HG02981 (cell line): Measurements from ENCODE around the gene FAAP100.

Experiments used
- ATAC-seq: cut with Tn5 transposase; IDR thresholded peaks from one replicate; pipeline ENCODE4 v1.9.1; 2021; ENCODE audit warnings: mild to moderate bottlenecking, moderate library complexity; ENCODE audit not compliant: unreplicated experiment

The FAAP100 gene

DNA sequence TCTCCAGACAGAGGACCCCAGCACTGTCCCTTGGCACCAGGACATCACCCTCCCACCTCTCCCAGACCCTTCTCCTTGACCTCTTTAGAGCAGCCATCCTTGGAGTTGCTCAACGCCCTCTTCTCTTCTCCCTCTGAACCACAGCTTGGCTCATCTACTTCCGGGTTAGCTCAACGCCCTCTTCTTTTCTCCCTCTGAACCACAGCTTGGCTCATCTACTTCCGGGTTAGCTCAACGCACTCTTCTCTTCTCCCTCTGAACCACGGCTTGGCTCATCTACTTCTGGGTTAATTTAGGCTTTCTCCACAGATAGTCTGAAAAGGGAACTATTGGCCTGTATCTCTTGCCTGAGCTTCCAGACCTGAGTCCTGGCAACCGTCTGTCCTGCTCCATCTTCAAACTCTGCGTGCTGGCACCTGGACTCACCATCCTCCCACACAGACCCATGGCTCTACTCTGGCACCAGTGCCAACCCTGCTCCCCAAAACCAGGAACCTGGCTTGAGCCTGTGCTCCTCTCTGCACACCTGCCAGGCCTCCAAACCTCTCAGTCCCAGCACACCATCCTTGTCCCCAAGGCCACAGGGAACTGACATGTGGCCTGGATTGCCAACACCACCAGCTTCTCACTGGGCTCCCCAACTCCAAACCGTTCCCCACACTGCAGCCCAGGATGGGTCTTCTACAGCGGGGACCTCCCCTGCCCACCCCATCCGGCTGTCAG is 25.3 kb upstream of the FAAP100 start:
- ATAC-seq: no peak

DNA sequence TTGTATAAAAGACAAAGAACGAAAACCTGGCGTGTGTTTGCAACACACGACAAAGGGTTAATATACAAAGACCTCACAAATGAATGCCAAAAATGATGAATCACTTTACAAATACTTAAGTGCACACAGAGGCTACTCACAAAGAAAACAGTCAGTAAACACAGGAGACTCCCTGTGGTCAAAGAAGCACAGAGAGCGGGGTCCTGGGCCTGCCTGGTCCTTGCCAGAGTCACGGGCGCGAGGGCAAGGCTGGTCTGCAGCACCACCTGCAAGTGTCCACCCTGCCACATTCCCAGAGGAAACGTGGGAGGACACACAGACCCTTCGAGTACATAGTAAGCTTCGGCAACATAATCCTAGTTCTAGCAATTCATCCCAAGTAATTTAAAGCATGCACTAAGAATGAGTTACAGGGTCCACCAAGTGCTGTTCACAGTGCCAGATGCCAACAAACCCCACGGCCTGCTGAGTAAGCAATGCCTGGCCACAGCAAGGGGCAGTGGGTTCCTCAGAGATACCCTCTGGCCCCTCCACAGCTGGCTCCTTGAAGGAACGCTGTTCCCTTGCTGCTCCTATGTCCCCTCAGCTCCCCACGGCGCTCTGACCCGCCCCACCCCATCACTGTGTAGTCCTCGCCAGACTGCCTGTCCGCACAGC is 24.6 kb upstream of the FAAP100 start:
- ATAC-seq: no peak

DNA sequence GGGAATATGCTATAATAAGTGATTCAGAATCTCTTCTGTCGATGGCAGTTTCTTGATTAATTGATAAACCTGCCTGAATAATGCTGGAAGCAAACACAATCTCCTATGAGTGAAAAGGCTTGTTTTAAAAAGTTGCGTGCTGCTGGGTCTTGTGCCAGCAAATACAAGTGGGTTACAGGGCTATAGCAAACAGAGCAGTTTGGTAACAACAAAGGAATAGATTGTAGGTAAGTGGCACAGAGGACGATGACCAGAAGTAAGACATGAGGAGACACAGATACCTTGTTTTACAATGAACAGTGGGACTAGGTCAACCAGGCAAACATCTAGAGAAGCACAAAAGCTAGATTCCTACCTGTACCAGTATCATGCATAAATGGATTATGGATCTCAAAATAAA is 23.7 kb upstream of the FAAP100 start:
- no peak for ATAC-seq

DNA sequence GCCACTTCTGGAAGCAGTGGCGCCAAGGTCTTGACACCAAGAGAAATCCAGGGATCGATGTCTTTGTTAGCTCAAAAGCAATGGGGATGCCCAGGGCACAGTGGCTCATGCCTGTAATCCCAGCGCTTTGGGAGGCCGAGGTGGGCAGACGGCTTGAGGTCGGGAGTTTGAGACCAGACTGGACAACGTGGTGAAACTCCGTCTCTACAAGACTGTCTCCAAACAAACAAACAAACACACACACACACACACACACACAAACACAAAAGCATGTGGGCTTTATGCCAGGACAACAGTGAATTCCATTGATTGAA is 22.4 kb upstream of the FAAP100 start:
- no peak for ATAC-seq

DNA sequence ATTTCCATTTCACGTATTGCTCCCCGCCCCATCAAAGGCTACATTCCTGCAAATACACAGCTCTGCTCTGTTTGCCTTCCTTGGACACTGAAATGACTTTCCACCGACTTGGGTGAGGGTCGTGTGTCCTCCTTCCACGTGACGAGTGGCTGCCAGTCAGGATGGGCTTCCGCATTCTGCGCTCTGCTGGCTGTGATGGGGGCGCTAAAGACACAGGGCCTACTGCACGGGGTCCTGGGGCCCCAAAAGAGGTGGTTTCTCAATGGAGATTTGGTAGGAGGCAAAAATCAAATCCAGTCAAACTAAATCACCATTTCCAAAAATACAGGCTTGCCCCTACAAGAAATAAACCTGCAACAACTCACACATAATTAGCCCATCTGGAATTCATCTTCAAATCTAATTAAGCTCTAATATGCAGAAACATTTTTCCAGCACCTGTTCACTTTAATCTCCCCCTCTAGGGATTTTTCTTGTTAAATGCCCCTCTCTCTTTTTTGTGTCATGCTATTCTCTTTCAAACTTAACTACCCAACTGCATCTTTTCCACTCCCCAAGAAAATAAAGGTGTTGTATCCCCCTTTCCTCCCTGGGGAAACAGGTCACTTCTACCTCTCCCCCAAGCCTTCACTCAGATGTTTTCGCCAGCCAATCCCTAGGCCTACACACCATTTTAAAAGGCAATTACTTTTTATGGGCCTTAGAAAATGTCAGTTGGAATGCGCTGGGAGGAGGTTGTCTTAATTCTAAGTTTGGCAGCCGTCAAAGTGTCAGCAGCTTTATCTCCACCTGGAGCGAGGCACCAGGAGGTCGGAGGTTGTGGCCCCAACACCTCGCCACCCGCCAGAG is 21.9 kb upstream of the FAAP100 start:
- no peak for ATAC-seq

DNA sequence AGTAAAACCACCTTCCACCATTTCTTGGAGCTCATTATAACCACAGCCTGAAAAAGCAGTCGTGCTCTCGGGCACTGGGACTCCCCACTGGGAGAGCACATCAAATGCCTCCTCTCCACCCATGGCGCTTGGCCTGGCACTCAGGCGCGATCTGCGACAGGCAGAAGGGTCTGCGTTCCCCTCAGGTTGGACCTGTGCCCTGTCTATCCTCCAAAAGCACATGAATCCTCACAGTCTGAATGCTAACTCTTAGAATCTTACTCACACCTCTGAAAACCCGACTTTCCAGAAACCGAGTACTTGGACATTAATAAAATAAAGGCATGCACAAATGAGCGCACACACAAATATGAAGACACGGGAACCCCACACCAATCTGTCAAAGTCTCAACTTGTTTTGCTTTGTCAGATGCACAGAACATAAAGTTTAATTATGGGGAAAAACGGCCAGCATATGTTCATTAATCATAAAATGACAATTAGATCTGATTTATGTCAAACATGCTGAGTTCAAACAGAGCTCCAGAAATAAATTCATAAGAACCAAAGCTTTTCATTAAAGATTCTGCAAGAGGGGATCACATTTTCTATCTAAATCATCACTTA is 20.5 kb upstream of the FAAP100 start:
- no peak for ATAC-seq

DNA sequence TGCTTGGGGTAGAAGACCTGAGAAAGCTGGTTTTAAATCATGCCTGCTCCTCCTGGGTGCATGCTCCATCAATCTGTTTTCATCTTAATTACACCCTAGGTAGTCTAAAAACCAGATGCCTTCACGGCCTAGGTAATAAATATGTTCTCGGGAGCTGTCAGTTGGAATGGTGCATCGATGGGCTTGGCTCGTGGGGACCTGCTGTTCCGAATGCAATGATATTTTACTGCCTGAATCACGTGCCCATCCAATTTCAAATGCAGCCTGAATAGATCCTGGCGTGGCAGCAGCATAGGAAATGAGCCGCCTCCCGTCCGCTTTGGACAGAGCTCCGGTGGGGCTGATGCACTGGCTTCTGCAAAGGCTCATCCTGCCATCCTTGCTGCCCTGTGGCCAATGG is 18.8 kb upstream of the FAAP100 start:
- no peak for ATAC-seq

DNA sequence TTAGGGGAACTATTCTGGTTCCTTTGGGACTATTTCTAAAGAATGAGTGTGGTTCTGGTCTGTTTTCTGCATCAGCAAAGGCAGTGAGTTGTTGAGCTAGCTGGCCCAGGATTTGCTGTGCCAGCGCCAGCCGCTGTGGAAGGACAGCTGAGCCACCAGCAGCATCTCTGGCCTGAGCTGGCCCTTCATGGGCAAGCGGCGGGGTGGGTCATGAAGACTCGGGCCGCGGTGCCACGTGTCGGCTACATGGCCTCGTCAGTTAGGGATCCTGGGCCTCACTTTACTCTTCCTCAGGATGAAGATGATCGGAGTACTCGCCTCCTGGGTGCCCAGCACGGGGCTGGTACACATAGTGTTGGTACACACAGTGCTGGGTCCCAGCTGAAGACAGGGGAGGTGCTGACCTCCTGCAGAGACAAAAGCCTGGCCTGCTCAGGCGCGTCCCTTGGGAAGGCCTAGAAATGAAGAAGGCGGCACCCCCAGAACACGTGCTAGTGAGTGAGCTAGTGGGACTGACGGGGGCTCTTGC is 17.9 kb upstream of the FAAP100 start:
- ATAC-seq: no peak

DNA sequence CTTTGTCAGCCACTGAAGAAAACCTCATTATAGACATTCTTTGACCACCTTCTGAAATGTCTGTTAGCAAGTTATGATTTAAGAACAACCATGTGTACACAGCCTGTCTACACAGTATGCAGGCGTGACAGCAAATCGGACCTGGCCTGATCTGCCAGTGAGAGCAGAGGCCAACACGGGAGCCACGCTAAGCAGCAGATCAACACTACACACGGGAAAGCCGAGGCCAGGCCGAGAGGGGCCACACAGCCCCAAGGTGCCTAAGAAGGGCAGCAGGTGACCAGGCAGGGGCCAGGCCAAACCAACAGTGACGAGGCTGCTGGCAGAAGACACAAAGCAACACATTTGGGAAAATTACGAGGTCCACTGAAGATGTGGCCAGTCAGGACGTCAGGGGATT is 16.3 kb upstream of the FAAP100 start:
- no peak for ATAC-seq

DNA sequence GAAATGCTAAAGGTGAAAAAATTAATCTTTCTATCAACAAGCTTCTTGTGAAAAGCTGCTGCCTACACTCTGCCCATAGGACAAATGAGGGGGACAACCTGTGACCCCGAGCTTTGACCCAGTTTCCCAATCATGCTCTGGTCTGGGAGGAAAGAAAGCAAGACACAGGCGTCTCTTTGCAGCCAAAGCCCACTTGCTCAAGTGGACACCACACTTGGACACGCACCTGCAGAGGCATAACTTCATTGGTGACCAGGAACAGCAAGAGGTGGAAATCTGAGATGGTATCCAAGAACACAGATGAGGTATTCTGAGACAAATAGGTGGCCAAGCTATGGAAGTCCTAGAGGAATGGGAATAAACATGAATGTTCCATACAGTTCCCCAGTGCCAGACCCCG is 15.0 kb upstream of the FAAP100 start:
- no peak for ATAC-seq

DNA sequence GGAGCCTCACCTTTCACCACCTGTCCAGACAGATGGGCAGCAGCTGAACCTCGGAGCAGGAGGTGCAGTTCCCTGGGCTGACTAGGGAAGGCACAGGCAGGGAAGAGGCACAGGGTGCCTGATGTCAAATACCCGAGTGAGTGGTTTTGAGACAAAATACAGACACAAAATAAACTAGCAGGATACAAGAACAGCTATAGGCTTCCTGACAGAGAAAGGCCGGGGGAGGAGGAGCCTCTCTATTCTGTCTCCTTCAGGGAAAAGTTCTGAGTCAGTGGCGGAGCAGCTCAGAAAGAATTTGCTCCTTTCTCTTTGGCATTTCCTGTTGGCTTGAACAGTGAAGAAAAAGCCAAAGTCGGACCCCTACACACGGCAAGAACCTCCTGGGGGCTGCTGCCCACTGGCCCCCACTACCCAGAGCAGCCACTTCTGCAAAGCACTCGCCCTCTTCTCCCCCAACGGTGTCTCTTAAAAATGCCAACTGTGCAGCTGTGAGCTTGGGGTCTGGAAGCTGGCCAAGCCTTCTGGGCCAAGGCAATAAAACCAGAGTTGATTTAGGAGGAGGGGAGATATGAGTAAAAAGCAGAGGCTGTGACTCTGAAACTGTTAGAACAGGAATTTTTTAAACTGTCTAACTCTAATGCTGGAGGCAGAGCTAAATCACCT is 14.4 kb upstream of the FAAP100 start:
- no peak for ATAC-seq

DNA sequence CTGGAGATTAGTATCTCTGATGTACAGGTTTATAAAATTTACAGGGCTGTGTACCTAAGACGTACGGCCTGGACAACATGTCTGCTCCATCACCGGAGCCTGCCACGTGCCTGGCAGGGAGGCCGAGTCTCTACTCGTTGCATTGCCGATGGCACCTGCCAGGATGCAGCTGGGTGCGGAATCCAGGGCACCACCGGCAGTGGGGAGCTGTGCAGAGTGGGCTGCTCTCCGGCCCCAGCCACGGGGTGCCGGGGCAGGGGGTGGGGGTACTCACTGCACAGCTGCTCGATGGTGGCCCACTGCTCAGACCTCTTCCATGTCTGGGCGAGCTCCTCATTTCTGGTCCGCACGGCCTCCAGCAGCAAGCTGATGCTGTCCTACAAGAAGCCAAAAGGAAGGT is 13.1 kb upstream of the FAAP100 start:
- ATAC-seq: no peak

DNA sequence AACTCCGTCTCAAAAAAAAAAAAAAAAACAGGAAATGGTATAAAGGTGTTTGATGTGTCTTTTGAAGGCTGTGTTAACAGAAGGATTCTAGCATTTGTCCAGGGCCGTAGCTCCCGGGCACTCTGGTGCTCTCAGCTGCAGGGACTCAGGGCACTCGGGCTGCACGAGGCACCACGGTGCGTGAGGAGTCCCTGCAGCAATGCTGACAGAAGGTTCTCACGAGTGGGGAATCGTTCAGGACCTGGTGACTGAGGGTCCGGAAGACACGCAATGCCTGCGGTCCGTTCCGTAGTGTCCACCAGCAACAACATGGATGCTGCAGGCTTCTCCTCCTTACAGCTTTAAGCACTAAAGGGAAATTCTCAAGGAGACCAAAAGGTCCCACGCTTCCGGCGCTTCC is 12.6 kb upstream of the FAAP100 start:
- no peak for ATAC-seq

DNA sequence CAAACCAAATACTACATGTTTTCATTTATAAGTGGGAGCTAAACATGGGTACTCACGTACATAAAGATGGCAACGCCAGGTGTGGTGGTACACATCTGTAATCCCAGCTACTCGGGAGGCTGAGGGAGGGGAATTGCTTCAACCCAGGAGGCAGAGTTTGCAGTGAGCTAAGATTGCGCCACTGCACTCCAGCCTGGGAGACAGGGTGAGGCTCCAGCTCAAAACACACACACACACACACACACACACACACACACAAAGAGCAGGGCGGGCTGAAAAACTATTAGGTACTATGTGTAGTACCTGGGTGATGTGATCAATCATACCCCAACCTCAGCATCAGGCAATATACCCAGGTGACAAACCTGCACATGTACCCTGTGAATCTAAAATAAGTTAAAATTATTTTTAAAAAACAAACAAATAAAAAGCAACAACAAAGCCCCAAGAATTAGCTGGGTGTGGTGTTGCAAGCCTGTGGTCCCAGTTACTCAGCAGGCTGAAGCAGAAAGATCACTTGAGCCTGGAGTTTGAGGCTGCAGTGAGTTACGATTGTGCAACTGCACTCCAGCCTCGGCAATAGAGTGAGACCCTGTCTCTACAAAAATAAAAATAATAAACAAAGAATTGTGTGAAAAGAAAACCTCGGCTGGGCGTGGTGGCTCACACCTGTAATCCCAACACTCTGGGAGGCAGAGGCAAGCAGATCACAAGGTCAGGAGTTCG is 11.9 kb upstream of the FAAP100 start:
- no peak for ATAC-seq

DNA sequence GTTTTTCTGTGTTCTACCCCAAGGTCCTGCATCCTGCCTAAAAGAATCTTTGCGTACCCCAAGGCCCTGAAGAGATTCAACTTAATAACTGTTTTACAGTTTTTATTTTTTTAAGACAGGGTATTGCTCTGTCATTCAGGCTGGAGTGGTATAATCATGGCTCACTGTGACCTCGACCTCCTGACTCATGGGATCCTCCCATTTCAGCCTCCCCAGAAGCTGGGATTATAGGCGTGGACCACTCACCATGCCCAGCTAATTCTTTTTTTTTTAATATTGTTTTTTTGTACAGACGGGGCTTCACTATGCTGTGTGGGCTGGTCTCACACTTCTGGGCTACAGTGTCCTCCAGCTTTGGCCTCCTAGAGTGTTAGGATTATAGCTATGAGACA is 9.3 kb upstream of the FAAP100 start:
- no peak for ATAC-seq

DNA sequence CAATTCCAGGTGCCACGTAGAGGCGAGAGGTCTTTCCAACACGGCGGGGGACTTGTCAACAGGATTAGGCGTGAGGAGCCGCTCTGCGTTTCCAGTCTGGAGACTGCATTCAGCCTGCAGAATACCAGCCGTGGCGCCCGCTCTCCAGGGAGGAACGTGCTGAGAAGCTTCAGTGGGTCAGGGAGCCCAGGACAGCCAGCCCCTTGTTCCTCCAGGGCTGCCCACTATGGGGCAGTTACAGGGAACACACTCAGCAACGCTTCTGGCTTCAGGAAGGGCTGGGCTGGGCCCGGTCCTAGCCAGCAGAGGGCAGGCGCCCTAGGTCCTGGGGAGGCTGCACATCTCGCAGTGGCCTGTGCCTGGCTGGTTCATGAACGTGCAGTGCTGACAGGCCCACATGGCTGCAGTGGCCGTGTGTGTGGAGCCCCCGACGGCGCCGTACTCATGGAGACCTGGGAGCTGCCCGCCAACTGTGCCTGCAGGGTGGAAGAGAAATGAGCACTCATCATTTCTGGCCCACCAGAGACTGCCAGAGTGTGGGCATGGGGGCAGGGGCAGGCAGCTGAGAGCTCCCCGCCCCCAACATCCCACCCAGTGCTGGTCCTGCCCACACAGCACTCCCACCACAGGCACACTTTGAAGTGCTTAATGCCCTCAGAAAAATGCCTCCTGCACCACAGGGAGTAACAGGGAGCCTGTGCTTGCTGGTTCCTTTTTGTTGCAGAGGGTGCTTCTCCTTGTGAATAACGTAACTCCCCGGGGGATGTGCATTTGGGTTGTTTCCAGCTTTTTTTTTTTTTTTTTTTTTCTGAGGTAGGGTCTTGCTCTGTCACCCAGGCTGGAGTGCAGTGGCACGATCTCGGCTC is 7.0 kb upstream of the FAAP100 start:
- ATAC-seq: no peak

DNA sequence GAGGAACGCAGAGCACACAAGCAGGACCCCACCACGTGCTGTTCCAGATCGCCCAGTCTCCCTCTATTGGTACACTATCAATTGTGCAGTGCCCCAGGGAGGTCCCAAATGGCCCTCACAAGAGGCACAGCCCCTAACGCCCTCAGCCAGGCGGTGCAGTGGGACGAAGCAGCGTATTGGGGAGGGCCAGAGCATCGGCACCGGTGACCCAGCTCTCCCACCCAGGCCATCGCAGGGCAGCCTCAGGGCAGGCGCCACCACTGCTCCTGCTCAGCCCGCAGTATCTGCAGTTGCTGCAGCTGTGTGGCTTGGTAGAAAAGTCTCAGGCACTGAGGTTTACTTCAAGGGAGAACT is 5.9 kb upstream of the FAAP100 start:
- no peak for ATAC-seq

DNA sequence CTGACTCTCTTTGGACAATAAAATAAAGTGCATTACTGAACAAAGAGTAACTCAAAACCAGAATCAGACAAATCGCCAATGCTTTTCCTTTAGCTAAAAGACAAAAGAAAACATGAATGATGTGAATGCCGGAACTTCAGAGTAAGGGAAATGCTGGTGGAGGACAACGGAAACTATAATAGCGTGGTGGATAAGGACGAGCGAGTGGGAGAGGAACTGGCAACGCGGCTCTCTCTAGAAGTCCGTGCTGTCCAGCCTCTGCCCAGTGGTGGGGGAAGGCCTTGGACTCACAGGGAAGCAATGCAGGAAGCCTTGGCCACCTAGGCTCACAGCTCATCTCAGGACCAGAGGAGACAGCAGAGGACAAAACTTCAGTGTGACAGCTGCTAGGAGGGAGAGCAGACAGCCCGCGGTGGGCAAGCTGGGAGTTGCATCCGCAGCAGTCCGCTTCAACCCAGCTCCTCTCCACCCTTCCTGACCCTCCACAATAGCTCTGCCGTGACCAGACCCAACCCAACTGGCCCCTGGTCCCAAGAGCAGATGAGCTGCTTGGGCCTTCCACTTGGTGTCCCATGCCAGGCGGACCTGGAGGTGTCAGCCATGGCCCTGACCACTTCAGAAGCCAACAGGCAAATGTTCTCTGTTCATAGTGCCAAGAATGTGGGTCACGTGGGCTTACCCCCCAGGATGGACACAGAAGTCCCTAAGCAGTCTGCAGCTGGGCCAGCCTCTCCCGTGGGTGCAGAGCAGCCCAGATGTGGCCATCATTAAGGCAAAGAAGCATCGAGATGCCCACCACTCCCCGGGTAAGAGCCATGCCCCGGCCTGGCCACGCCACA is 5.3 kb upstream of the FAAP100 start:
- ATAC-seq: no peak

DNA sequence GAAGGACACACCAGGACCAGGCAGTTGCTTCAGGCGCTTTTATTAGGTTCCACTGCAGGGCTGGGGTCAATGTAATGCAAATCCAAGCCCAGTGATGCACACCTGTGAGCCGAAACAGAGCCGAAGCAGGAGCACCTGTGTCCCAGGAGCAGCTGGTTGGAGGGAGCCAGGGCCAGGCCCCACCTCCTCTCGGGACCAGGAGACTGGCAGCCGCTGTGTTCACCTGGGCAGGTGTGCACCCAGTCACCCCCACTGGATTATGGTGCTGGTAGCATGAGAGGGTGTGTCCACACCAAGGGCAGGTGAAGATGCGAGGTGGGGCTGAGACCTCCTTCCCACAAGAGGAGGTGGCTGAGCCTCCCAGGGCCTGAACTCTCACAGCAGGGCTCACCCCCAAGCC is 4.7 kb upstream of the FAAP100 start:
- ATAC-seq: no peak
